Mammary epithelial cell (primary cell): ENCODE measurements around the gene ASIC4.

Source experiments
- CTCF ChIP-seq, 2 donors: IDR thresholded peaks in 1 of 2; conservative IDR thresholded peaks in 1 of 2; 2 replicates each; pipeline ENCODE4 v1.5.1; 2011 to 2012; ENCODE audit warnings: inconsistent platforms in 2 of 2, low read length in 2 of 2, mild to moderate bottlenecking in 2 of 2, control low read depth in 1 of 2, low read depth in 1 of 2; ENCODE audit not compliant: insufficient read depth in 1 of 2; ENCODE audit errors: extremely low read depth in 1 of 2
- EZH2 ChIP-seq: IDR thresholded peaks from 2 replicates; pipeline ENCODE4 v1.6.1; 2012; ENCODE audit warnings: low read length, inconsistent platforms, borderline replicate concordance

- TF ChIP-seq EZH2 = no peak
- no peak for TF ChIP-seq CTCF (conservative IDR thresholded peaks at IDR 0.05 in 1 of 2, IDR thresholded peaks at IDR 0.05 in 1 of 2; ENCODE audit: extremely low read depth in 1 of 2, insufficient read depth in 1 of 2, low read depth in 1 of 2, low read length in 2 of 2)
Measured at GRCh38 chr2:219563271-219563928, 49.1 kb downstream of the ASIC4 start.
